ENCODE data around the gene PCDHB8.
"Not testable (repeated sequence)": the region's sequence is repeated elsewhere in the genome, so short reads cannot be mapped to it uniquely, and the experiment has no call there.

The PCDHB8 gene

DNA sequence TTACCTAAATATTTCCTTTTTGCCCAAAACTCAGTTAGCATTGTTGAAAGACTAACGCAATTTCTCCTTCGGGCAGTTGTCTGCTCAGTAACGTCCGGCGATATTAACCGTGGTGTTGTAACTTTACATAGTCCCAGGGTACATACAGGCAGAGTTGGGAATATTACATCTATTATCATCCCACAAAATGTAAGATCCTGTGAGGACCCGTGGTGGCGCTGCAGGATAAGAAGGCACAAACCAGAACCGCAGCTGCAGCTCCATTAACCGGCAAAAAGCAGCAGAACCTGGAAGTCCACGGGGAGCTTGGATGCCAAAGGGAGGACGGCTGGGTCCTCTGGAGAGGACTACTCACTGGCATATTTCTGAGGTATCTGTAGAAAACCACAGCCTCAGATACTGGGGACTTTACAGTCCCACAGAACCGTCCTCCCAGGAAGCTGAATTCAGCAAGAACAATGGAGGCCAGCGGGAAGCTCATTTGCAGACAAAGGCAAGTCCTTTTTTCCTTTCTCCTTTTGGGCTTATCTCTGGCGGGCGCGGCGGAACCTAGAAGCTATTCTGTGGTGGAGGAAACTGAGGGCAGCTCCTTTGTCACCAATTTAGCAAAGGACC is at the start of gene PCDHB8:
TSS of gene PCDHB8 (plus strand) at position 214 of the 615 bp plus-strand sequence. CDS start at position 459, 245 bp downstream.
- in situ Hi-C loops (cut with MboI; ENCODE audit: low sequenced_read_pairs): loop anchor here (25.0 kb wide), 1 partner anchor 385 kb away; no protein-coding TSS in a partner anchor

DNA sequence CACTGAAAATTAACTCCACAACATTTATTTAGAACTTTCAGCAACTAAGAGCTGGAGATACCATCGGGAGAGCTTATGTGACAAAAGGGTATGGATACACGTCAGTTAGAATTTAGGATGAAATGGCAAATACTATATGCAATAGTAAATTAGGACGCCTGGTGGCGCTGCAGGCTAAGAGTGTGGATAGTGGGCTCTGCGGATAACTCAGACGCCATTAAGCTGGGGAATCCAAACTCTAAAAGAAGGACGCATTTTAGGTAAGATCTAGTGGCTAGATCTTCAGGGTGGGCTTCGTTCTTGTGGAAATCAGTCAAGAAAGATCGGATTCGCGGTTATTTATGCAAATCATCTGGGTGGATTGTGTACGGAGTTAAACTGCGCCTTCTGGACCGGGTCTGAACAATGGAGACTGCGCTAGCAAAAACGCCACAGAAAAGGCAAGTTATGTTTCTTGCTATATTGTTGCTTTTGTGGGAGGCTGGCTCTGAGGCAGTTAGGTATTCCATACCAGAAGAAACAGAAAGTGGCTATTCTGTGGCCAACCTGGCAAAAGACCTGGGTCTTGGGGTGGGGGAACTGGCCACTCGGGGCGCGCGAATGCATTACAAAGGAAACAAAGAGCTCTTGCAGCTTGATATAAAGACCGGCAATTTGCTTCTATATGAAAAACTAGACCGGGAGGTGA is 42.4 kb upstream of the PCDHB8 start, which contains the start of gene PCDHB5:
TSS of gene PCDHB5 (plus strand) at position 177 of the 688 bp plus-strand sequence. CDS start at position 406, 229 bp downstream.
- in situ Hi-C loops (cut with MboI; ENCODE audit: low sequenced_read_pairs): no loop called here

DNA sequence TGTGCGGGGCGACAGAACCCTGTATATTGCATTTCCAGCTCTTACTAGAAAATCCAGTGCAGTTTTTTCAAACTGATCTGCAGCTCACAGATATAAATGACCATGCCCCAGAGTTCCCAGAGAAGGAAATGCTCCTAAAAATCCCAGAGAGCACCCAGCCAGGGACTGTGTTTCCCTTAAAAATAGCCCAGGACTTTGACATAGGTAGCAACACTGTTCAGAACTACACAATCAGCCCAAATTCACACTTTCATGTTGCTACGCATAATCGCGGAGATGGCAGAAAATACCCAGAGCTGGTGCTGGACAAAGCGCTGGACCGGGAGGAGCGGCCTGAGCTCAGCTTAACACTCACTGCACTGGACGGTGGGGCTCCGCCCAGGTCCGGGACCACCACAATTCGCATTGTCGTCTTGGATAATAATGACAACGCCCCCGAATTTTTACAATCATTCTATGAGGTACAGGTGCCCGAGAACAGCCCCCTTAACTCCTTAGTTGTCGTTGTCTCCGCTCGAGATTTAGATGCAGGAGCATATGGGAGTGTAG is 41.8 kb upstream of the PCDHB8 start:
- in situ Hi-C loops (cut with MboI; ENCODE audit: low sequenced_read_pairs): no loop called here

DNA sequence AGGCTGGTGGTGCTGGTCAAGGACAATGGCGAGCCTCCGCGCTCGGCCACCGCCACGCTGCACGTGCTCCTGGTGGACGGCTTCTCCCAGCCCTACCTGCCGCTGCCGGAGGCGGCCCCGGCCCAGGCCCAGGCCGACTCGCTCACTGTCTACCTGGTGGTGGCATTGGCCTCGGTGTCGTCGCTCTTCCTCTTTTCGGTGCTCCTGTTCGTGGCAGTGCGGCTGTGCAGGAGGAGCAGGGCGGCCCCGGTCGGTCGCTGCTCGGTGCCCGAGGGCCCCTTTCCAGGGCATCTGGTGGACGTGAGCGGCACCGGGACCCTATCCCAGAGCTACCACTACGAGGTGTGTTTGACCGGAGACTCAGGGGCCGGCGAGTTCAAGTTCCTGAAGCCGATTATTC is 40.2 kb upstream of the PCDHB8 start:
- in situ Hi-C loops (cut with MboI; ENCODE audit: low sequenced_read_pairs): not testable (repeated sequence)

DNA sequence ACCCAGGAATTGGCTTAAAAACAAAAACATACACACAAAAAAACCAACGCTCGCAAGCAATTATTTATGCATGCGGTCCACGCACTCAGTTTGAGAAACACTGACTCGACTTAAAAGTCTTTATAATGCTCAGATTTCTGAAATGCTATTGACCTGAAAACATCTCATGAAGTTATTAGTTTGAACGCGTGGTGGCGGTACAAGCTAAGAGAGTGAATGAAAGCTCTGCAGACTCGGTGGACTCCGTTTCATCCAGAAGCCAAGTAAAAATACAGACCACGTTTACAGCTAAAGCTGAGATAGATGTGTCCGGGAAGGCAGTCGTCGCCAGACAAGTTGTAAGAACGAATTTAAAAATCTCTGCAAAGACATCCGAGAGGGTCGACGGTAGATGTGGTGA is 27.8 kb upstream of the PCDHB8 start, which contains the start of gene PCDHB6:
TSS of gene PCDHB6 (plus strand) at position 246 of the 400 bp plus-strand sequence. CDS start 201 bp downstream, outside the sequence.
- in situ Hi-C loops (cut with MboI; ENCODE audit: low sequenced_read_pairs): no loop called here

DNA sequence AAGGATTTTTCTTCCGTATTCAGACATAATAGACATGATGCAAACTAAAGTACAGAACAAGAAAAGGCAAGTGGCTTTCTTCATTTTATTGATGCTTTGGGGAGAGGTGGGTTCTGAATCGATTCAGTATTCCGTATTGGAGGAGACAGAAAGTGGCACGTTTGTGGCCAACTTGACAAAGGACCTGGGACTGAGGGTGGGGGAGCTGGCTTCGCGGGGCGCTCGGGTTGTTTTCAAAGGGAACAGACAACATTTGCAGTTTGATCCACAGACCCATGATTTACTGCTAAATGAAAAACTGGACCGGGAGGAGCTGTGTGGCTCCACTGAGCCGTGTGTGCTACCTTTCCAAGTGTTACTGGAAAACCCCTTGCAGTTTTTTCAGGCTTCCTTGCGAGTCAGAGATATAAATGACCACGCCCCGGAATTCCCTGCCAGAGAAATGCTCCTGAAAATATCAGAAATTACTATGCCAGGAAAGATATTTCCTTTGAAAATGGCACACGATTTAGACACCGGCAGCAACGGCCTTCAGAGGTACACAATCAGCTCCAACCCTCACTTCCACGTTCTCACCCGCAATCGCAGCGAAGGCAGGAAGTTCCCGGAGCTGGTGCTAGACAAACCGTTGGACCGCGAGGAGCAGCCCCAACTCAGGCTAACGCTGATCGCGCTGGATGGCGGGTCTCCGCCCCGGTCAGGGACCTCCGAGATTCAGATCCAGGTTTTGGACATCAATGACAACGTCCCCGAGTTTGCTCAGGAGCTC is 27.2 kb upstream of the PCDHB8 start:
- in situ Hi-C loops (cut with MboI; ENCODE audit: low sequenced_read_pairs): no loop called here

DNA sequence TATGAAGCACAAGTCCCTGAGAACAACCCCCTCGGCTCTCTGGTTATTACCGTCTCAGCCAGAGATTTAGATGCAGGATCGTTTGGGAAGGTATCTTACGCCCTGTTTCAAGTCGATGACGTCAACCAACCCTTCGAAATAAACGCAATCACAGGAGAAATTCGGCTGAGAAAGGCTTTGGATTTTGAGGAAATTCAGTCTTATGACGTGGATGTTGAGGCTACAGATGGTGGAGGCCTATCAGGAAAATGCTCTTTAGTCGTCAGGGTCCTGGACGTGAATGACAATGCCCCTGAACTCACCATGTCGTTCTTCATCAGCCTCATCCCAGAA is 26.6 kb upstream of the PCDHB8 start:
- in situ Hi-C loops (cut with MboI; ENCODE audit: low sequenced_read_pairs): no loop called here

DNA sequence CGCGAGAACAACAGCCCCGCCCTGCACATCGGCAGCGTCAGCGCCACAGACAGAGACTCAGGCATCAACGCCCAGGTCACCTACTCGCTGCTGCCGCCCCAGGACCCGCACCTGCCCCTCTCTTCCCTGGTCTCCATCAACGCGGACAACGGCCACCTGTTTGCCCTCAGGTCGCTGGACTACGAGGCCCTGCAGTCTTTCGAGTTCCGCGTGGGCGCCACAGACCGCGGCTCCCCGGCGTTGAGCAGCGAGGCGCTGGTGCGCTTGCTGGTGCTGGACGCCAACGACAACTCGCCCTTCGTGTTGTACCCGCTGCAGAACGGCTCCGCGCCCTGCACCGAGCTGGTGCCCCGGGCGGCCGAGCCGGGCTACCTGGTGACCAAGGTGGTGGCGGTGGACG is 26.0 kb upstream of the PCDHB8 start:
- in situ Hi-C loops (cut with MboI; ENCODE audit: low sequenced_read_pairs): not testable (repeated sequence)

DNA sequence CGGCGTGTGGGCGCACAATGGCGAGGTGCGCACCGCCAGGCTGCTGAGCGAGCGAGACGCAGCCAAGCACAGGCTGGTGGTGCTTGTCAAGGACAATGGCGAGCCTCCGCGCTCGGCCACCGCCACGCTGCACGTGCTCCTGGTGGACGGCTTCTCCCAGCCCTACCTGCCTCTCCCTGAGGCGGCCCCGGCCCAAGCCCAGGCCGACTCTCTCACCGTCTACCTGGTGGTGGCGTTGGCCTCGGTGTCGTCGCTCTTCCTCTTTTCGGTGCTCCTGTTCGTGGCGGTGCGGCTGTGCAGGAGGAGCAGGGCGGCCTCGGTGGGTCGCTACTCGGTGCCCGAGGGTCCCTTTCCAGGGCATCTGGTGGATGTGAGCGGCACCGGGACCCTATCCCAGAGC is 25.5 kb upstream of the PCDHB8 start:
- in situ Hi-C loops (cut with MboI; ENCODE audit: low sequenced_read_pairs): not testable (repeated sequence)

DNA sequence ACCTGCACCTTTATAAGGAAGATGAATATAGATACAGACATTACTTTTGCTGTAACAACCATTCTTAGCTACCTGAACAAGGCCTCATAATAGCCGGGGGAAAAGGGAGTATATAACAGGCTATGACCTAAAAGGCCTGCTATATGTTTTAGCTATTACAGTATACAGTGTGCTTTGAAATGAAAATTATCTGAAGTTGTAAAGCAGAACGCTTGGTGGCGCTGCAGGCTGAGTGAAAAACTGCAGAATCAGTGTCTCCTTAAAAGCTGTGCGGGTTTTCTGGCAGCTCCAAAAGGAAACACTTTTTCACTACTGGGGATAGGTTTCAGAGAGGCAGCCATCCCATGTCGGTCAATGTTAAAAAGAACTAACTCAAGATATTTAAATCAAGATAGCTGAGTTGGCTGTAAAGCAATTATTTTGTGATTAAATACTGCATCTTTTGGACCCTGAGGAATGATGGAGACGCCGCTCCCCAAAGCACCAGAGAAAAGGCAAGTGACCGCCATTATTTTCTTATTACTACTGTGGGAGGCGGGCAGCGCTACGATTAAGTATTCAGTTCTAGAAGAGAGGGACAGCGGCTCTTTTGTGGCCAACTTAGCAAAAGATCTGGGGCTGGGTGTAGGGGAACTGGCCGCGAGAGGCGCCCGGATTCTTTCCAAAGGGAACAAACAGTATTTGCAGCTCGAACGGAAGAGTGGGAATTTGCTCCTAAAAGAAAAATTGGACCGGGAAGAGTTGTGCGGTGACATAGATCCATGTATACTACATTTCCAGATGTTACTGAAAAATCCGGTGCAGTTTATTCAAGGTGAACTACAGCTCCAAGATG is 21.8 kb upstream of the PCDHB8 start:
- in situ Hi-C loops (cut with MboI; ENCODE audit: low sequenced_read_pairs): no loop called here

DNA sequence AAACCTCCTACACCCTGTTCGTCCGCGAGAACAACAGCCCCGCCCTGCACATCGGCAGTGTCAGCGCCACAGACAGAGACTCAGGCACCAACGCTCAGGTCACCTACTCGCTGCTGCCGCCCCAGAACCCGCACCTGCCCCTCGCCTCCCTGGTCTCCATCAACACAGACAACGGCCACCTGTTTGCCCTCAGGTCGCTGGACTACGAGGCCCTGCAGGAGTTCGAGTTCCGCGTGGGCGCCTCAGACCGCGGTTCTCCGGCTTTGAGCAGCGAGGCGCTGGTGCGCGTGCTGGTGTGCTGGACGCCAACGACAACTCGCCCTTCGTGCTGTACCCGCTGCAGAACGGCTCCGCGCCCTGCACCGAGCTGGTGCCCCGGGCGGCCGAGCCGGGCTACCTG is 20.2 kb upstream of the PCDHB8 start:
- in situ Hi-C loops (cut with MboI; ENCODE audit: low sequenced_read_pairs): not testable (repeated sequence)

DNA sequence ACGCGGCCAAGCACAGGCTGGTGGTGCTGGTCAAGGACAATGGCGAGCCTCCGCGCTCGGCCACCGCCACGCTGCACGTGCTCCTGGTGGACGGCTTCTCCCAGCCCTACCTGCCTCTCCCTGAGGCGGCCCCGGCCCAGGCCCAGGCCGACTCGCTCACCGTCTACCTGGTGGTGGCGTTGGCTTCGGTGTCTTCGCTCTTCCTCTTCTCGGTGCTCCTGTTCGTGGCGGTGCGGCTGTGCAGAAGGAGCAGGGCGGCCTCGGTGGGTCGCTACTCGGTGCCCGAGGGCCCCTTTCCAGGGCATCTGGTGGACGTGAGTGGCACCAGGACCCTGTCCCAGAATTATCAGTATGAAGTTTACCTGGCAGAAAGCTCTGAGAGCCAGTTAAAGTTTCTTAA is 19.7 kb upstream of the PCDHB8 start:
- in situ Hi-C loops (cut with MboI; ENCODE audit: low sequenced_read_pairs): not testable (repeated sequence)

DNA sequence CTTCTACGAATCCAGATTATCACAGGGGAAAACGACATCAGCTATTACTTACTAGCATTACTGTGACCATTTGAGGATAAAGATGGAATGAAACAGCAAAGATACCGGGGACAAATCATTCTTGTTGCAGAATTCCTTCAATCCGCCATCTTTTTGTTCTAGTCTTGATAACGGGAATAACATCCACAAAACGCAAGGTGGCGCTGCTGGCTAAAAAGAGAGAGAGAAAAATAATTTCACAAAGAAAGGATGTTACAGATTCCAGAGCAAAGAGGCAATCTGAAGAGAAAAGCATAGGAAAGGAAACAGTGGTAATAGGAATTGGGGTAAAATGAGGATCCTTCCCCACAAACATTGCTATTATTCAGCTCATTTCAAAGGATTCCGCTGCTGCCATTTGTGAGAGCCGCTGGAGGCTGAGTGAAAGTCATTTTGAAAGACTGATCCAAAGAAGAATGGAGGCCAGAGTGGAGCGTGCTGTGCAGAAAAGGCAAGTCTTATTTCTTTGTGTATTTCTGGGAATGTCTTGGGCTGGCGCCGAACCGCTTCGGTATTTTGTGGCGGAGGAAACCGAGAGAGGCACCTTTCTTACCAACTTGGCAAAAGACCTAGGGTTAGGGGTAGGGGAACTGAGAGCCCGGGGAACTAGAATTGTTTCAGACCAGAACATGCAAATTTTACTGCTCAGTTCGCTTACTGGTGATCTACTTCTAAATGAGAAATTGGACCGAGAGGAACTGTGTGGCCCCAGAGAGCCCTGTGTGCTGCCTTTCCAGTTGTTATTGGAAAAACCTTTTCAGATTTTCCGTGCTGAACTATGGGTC is 5.0 kb upstream of the PCDHB8 start, which contains the start of gene PCDHB7:
TSS of gene PCDHB7 (plus strand) at position 264 of the 824 bp plus-strand sequence. CDS start at position 456, 192 bp downstream.
- in situ Hi-C loops (cut with MboI; ENCODE audit: low sequenced_read_pairs): no loop called here

DNA sequence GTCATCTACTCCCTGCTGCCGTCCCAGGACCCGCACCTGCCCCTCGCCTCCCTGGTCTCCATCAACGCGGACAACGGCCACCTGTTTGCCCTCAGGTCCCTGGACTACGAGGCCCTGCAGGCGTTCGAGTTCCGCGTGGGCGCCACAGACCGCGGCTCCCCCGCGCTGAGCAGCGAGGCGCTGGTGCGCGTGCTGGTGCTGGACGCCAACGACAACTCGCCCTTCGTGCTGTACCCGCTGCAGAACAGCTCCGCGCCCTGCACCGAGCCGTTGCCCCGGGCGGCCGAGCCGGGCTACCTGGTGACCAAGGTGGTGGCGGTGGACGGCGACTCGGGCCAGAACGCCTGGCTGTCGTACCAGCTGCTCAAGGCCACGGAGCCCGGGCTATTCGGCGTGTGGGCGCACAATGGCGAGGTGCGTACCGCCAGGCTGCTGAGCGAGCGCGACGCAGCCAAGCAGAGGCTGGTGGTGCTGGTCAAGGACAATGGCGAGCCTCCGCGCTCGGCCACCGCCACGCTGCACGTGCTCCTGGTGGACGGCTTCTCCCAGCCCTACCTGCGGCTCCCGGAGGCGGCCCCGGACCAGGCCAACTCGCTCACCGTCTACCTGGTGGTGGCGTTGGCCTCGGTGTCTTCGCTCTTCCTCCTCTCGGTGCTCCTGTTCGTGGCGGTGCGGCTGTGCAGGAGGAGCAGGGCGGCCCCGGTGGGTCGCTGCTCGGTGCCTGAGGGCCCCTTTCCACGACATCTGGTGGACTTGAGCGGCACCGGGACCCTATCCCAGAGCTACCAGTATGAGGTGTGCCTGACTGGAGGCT is 3.1 kb upstream of the PCDHB8 start:
- in situ Hi-C loops (cut with MboI; ENCODE audit: low sequenced_read_pairs): loop anchor here (25.0 kb wide), 1 partner anchor 388 kb away; no protein-coding TSS in a partner anchor

DNA sequence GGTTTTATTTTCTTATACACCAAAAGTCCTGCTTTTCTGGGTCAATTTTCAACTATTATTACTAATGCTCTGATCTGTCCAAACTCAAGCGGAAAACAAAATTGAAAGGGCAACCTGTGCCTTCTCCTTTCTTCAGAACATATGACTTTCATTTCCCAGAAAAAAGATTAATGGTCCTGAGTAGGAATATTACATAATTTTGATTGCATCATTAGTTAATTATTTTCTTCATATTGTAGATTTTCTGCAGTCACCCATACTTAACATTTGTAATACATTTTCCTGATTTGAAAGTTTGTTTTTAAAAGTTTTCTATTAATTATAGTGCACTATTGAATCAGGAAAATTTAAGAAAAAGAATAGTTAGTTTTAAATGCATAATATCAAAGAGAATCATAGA is 1.7 kb upstream of the PCDHB8 start:
- in situ Hi-C loops (cut with MboI; ENCODE audit: low sequenced_read_pairs): loop anchor here (25.0 kb wide), 1 partner anchor 386 kb away; no protein-coding TSS in a partner anchor

DNA sequence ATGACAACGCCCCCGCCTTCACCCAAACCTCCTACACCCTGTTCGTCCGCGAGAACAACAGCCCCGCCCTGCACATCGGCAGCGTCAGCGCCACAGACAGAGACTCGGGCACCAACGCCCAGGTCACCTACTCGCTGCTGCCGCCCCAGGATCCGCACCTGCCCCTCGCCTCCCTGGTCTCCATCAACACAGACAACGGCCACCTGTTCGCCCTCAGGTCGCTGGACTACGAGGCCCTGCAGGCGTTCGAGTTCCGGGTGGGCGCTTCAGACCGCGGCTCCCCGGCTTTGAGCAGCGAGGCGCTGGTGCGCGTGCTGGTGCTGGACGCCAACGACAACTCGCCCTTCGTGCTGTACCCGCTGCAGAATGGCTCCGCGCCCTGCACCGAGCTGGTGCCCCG is 1.8 kb downstream of the PCDHB8 start:
- in situ Hi-C loops (cut with MboI; ENCODE audit: low sequenced_read_pairs): loop anchor here (25.0 kb wide), 1 partner anchor 383 kb away; no protein-coding TSS in a partner anchor

DNA sequence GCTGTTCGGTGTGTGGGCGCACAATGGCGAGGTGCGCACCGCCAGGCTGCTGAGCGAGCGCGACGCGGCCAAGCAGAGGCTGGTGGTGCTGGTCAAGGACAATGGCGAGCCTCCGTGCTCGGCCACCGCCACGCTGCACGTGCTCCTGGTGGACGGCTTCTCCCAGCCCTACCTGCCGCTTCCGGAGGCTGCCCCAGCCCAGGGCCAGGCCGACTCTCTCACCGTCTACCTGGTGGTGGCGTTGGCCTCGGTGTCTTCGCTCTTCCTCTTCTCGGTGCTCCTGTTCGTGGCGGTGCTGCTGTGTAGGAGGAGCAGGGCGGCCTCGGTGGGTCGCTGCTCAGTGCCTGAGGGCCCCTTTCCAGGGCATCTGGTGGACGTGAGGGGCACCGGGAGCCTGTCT is 2.3 kb downstream of the PCDHB8 start:
- in situ Hi-C loops (cut with MboI; ENCODE audit: low sequenced_read_pairs): loop anchor here (25.0 kb wide), 1 partner anchor 382 kb away; no protein-coding TSS in a partner anchor

DNA sequence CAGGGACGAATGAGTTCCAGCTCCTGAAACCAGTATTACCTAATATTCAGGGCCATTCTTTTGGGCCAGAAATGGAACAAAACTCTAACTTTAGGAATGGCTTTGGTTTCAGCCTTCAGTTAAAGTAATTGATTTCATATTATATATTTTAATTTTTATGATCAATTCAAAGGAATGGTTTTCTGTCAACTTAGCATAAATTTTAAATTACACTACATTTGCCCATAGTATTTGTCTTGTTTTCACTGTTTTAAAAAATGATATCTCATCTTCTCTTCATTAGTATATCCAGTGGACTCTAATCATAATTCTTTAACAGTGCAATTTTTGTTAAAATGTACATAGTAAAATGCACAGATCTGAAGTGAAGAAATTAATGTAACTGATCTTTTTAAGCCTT is 2.7 kb downstream of the PCDHB8 start:
- in situ Hi-C loops (cut with MboI; ENCODE audit: low sequenced_read_pairs): loop anchor here (25.0 kb wide), 1 partner anchor 382 kb away; no protein-coding TSS in a partner anchor
